ENCODE data around the gene ZSCAN5A.

Gene ZSCAN5A

GRCh38 chr19:56273563-56274117, 41.0 kb downstream of the ZSCAN5A start:
- H3K27ac ChIP-seq (ENCODE audit: low read depth, low read length): no peak overlapping the region
- H3K36me3 ChIP-seq (ENCODE audit: low read length): no peaks in the 10 kb centered on the region
- H3K27me3 ChIP-seq (ENCODE audit: low read length): no peaks in the 10 kb centered on the region
- no peaks in the 10 kb centered on the region for H3F3A ChIP-seq (ENCODE audit: insufficient read depth)
- no peak for TF ChIP-seq EZH2phosphoT487 (conservative IDR thresholded peaks at IDR 0.05; ENCODE audit: low read length)
- TF ChIP-seq, protein P1, sequence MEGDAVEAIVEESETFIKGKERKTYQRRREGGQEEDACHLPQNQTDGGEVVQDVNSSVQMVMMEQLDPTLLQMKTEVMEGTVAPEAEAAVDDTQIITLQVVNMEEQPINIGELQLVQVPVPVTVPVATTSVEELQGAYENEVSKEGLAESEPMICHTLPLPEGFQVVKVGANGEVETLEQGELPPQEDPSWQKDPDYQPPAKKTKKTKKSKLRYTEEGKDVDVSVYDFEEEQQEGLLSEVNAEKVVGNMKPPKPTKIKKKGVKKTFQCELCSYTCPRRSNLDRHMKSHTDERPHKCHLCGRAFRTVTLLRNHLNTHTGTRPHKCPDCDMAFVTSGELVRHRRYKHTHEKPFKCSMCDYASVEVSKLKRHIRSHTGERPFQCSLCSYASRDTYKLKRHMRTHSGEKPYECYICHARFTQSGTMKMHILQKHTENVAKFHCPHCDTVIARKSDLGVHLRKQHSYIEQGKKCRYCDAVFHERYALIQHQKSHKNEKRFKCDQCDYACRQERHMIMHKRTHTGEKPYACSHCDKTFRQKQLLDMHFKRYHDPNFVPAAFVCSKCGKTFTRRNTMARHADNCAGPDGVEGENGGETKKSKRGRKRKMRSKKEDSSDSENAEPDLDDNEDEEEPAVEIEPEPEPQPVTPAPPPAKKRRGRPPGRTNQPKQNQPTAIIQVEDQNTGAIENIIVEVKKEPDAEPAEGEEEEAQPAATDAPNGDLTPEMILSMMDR (IDR thresholded peaks at IDR 0.05; ENCODE audit: insufficient read depth, low read length, poor library complexity, severe bottlenecking): no peak
- H3K4me3 ChIP-seq (ENCODE audit: insufficient read depth, low read length, poor library complexity, severe bottlenecking): no peak overlapping the region
- H2AFZ ChIP-seq (ENCODE audit: low read depth, low read length, severe bottlenecking): no peak overlapping the region
- no peak overlapping the region for H3K4me2 ChIP-seq (ENCODE audit: low read depth, low read length, poor library complexity, severe bottlenecking)
- no peak overlapping the region for H3K9ac ChIP-seq (ENCODE audit: low read length)
- H3K9me3 ChIP-seq (ENCODE audit: insufficient read depth, low read length): no peaks in the 10 kb centered on the region
- H4K20me1 ChIP-seq (ENCODE audit: low read depth, low read length): no peaks in the 10 kb centered on the region
- H3K79me2 ChIP-seq (ENCODE audit: insufficient read depth, low read length): no peaks in the 10 kb centered on the region
- H3K9me2 ChIP-seq (replicated peaks; ENCODE audit: insufficient read depth, low read length): no peaks in the 10 kb centered on the region

GRCh38 chr19:56272161-56272798, 42.4 kb downstream of the ZSCAN5A start, which contains the start of gene EDDM13:
TSS of gene EDDM13 (plus strand) at chr19:56272748. CDS start at chr19:56272835, 87 bp downstream.
- no peak within 1 kb of the TSS for H2AFZ ChIP-seq (ENCODE audit: low read depth, low read length, severe bottlenecking)
- H4K20me1 ChIP-seq (ENCODE audit: low read depth, low read length): no peaks in the 10 kb centered on the region
- H3F3A ChIP-seq (ENCODE audit: insufficient read depth): no peaks in the 10 kb centered on the region
- H3K4me2 ChIP-seq (ENCODE audit: low read depth, low read length, poor library complexity, severe bottlenecking): no peak within 1 kb of the TSS
- H3K79me2 ChIP-seq (ENCODE audit: insufficient read depth, low read length): no peaks in the 10 kb centered on the region
- H3K9me3 ChIP-seq (ENCODE audit: insufficient read depth, low read length): no peaks in the 10 kb centered on the region
- H3K9me2 ChIP-seq (replicated peaks; ENCODE audit: insufficient read depth, low read length): no peaks in the 10 kb centered on the region
- no peak within 1 kb of the TSS for H3K27ac ChIP-seq (ENCODE audit: low read depth, low read length)
- TF ChIP-seq, protein P1 (IDR thresholded peaks at IDR 0.05; ENCODE audit: insufficient read depth, low read length, poor library complexity, severe bottlenecking): no peak
- no peaks in the 10 kb centered on the region for H3K27me3 ChIP-seq (ENCODE audit: low read length)
- no peak within 1 kb of the TSS for H3K9ac ChIP-seq (ENCODE audit: low read length)
- H3K4me3 ChIP-seq (ENCODE audit: insufficient read depth, low read length, poor library complexity, severe bottlenecking): no peak within 1 kb of the TSS
- no peaks in the 10 kb centered on the region for H3K36me3 ChIP-seq (ENCODE audit: low read length)

DNA sequence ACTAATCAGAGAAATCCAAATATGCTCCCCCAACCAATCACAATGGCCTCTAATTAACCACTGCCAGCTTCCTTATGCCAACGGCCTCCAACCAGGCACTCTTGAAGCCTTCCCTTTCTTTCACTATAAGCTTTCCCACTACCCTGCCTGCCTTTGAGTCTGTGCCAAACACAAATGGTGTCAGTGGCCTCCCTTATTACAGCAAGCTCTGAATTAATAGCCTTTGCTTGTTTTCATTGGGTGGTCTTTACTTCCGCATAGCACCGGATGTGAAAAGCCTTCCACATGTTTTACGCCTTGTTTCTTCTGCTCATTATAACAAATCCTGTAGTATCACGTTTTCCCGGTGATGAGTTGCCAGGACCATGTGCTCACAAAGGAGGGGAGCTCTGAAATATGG, 43.5 kb downstream of the ZSCAN5A start:
- H3K79me2 ChIP-seq (ENCODE audit: insufficient read depth, low read length): no peaks in the 10 kb centered on the region
- no peaks in the 10 kb centered on the region for H3K9me2 ChIP-seq (replicated peaks; ENCODE audit: insufficient read depth, low read length)
- TF ChIP-seq, protein P1 (IDR thresholded peaks at IDR 0.05; ENCODE audit: insufficient read depth, low read length, poor library complexity, severe bottlenecking): no peak
- TF ChIP-seq EZH2phosphoT487 (conservative IDR thresholded peaks at IDR 0.05; ENCODE audit: low read length): no peak
- H3F3A ChIP-seq (ENCODE audit: insufficient read depth): no peaks in the 10 kb centered on the region
- H3K9me3 ChIP-seq (ENCODE audit: insufficient read depth, low read length): no peaks in the 10 kb centered on the region
- H4K20me1 ChIP-seq (ENCODE audit: low read depth, low read length): no peaks in the 10 kb centered on the region
- H3K9ac ChIP-seq (ENCODE audit: low read length): no peak overlapping the region
- H3K4me3 ChIP-seq (ENCODE audit: insufficient read depth, low read length, poor library complexity, severe bottlenecking): no peak overlapping the region
- no peaks in the 10 kb centered on the region for H3K27me3 ChIP-seq (ENCODE audit: low read length)
- no peak overlapping the region for H2AFZ ChIP-seq (ENCODE audit: low read depth, low read length, severe bottlenecking)
- no peak overlapping the region for H3K4me2 ChIP-seq (ENCODE audit: low read depth, low read length, poor library complexity, severe bottlenecking)
- H3K36me3 ChIP-seq (ENCODE audit: low read length): no peaks in the 10 kb centered on the region
- no peak overlapping the region for H3K27ac ChIP-seq (ENCODE audit: low read depth, low read length)

Measured in SU-DHL-6 (cell line).